Inferior parietal cortex (tissue), 1 donor: ENCODE measurements around the gene HOXD1.

Experiments used
- DNase-seq: peaks from one replicate; pipeline ENCODE4 v3.0.0-alpha.2; 2016; ENCODE audit errors: extremely low spot score

The HOXD1 gene

GRCh38 chr2:176240301-176240700 lies 51.8 kb downstream of the HOXD1 start:
- no peak for DNase-seq
